Measurements from ENCODE around the gene OGA.

OGA gene

DNA sequence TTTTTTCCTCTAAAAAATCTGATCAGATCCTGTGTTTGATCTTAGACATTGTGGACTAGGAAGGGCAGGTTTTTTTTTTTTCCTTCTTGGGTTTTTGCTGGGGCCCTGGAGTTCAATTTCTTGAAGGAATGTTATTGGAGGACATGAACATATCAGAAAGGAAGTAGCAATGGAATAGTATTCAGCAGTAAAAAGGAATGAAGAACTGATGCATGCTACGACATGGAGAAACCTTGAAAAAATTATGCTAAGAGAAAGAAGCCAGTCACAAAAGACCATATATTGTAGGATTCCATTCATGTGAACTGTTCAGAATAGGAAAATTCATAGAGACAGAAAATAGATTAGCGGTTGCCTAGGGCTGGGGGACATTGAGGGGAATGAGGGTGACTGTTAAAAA lies 76.3 kb downstream of the OGA start:
- POLR2A ChIA-PET: no interaction called here
- TF ChIP-seq, protein P1, sequence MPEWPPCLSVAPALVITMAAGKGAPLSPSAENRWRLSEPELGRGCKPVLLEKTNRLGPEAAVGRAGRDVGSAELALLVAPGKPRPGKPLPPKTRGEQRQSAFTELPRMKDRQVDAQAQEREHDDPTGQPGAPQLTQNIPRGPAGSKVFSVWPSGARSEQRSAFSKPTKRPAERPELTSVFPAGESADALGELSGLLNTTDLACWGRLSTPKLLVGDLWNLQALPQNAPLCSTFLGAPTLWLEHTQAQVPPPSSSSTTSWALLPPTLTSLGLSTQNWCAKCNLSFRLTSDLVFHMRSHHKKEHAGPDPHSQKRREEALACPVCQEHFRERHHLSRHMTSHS (tag by site-specific recombination; IDR thresholded peaks at IDR 0.05): no peak
- TF ChIP-seq, protein P2, sequence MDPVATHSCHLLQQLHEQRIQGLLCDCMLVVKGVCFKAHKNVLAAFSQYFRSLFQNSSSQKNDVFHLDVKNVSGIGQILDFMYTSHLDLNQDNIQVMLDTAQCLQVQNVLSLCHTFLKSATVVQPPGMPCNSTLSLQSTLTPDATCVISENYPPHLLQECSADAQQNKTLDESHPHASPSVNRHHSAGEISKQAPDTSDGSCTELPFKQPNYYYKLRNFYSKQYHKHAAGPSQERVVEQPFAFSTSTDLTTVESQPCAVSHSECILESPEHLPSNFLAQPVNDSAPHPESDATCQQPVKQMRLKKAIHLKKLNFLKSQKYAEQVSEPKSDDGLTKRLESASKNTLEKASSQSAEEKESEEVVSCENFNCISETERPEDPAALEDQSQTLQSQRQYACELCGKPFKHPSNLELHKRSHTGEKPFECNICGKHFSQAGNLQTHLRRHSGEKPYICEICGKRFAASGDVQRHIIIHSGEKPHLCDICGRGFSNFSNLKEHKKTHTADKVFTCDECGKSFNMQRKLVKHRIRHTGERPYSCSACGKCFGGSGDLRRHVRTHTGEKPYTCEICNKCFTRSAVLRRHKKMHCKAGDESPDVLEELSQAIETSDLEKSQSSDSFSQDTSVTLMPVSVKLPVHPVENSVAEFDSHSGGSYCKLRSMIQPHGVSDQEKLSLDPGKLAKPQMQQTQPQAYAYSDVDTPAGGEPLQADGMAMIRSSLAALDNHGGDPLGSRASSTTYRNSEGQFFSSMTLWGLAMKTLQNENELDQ (tag by site-specific recombination; IDR thresholded peaks at IDR 0.05; ENCODE audit: low read depth): no peak
- TF ChIP-seq ZNF658 (tag by site-specific recombination; IDR thresholded peaks at IDR 0.05) (no peak), ZNF146 (tag by site-specific recombination; IDR thresholded peaks at IDR 0.05) (peak; percentile 80), ZNF302 (tag by site-specific recombination; IDR thresholded peaks at IDR 0.05; ENCODE audit: low read depth) (no peak), ZNF211 (tag by site-specific recombination; IDR thresholded peaks at IDR 0.05; ENCODE audit: low read depth) (no peak), ZNF433 (tag by site-specific recombination; IDR thresholded peaks at IDR 0.05; ENCODE audit: low read depth) (no peak)

GRCh38 chr10:101736666-101737065 lies 81.6 kb downstream of the OGA start:
- TF ChIP-seq ZNF214 (tag by site-specific recombination; IDR thresholded peaks at IDR 0.05; ENCODE audit: borderline replicate concordance) (no peak), ZNF549 (tag by site-specific recombination; IDR thresholded peaks at IDR 0.05) (no peak), ZNF112 (tag by site-specific recombination; IDR thresholded peaks at IDR 0.05) (no peak), ZNF645 (tag by site-specific recombination; IDR thresholded peaks at IDR 0.05) (no peak), ZNF394 (tag by site-specific recombination; IDR thresholded peaks at IDR 0.05; ENCODE audit: borderline replicate concordance) (no peak)

More for the DNA sequence above, 76.3 kb downstream of the OGA start:
- Histone ChIP-seq H3K4me3 (ENCODE audit: low read depth, low read length) (no peak overlapping the region), H3K4me1 (ENCODE audit: control insufficient read depth, insufficient read depth, low read length) (no peaks in the 10 kb centered on the region; the same call in 1 of the 2 replicates), H3K27ac (ENCODE audit: extremely low read depth, low read depth, low read length) (no peak overlapping the region), H3K36me3 (ENCODE audit: control insufficient read depth in 2 of 2, insufficient read depth in 1 of 2, low read length in 2 of 2) (no peaks in the 10 kb centered on the region), H3K9me3 (ENCODE audit: control insufficient read depth, insufficient read depth, low read depth, low read length) (no peaks in the 10 kb centered on the region)
- CTCF ChIA-PET: no interaction called here

More at GRCh38 chr10:101736666-101737065, 81.6 kb downstream of the OGA start:
- ChIA-PET POLR2A (no interaction called here), CTCF (interaction anchor here (1.2 to 1.3 kb wide), 2 partner anchors 8 to 24 kb away, joined by 3 to 4 read pairs; no protein-coding TSS in a partner anchor)
- no peak overlapping the region for H3K27ac ChIP-seq (ENCODE audit: extremely low read depth, low read depth, low read length)
- no peak overlapping the region for H3K4me3 ChIP-seq (ENCODE audit: low read depth, low read length)
- H3K4me1 ChIP-seq (ENCODE audit: control insufficient read depth, insufficient read depth, low read length): no peaks in the 10 kb centered on the region
- no peaks in the 10 kb centered on the region for H3K9me3 ChIP-seq (ENCODE audit: control insufficient read depth, insufficient read depth, low read depth, low read length)
- H3K36me3 ChIP-seq (ENCODE audit: control insufficient read depth in 2 of 2, insufficient read depth in 1 of 2, low read length in 2 of 2): no peaks in the 10 kb centered on the region
